Left lung (tissue), 10 donors: ENCODE results near the gene BAIAP2. TPM values are rescaled to one million over a fixed set of nuclear protein-coding genes. Genes with fewer than 3 reads are reported as not detected.

Source experiments
- ATAC-seq: fragments of 200-7000 bp; cut with Tn5 transposase; one replicate; pipeline ENCODE4 v1.9.1; 2020; ENCODE audit warnings: moderate library complexity
- DNase-seq, 4 donors: peaks; one replicate each; pipeline ENCODE4 v3.0.0-alpha.2; 2013 to 2020
- H3K27ac ChIP-seq, 2 donors: fragments of 200-600 bp; sonication (generic) in 1 of 2; one replicate each; pipeline versions ENCODE4 v1.5.0 to v1.8.0; 2020 to 2021
- H3K27me3 ChIP-seq, 2 donors: fragments of 200-600 bp; sonication (generic) in 1 of 2; one replicate each; pipeline versions ENCODE4 v1.5.0 to v1.8.0; 2020 to 2021
- H3K36me3 ChIP-seq, 2 donors: fragments of 200-600 bp; sonication (generic) in 1 of 2; one replicate each; pipeline versions ENCODE4 v1.5.0 to v1.8.0; 2020 to 2021
- H3K4me1 ChIP-seq, 2 donors: fragments of 200-600 bp; one replicate each; pipeline ENCODE4 v1.8.0; 2021
- H3K4me3 ChIP-seq, 2 donors: fragments of 200-600 bp; sonication (generic) in 1 of 2; one replicate each; pipeline versions ENCODE4 v1.5.0 to v1.8.0; 2020 to 2021; ENCODE audit warnings: mild to moderate bottlenecking in 1 of 2
- H3K9me3 ChIP-seq, 2 donors: fragments of 200-600 bp; sonication (generic) in 1 of 2; one replicate each; pipeline versions ENCODE4 v1.5.0 to v1.8.0; 2020 to 2021
- intact Hi-C, 2 donors: fragments of 100-400 bp; cut with DNase I; formaldehyde crosslinking; loops; one replicate each; pipeline versions ENCODE4 v1.11.2 to v1.14.2; 2022
- polyA plus RNA-seq, 6 donors: library from polyadenylated mRNA; unstranded; fragments of 120-200 nt; gene quantifications; one replicate each; pipeline ENCODE4 v1.2.1, GENCODE V29; 2013; ENCODE audit not compliant: insufficient read length in 6 of 6
- total RNA-seq, 2 donors: library from RNA; stranded (reverse); fragmentation: NEBNext Ultra II Directional; extraction: Animal tissue kit (Norgen Biotek cat#: 25700); gene quantifications; one replicate each; pipeline ENCODE4 v1.2.1, GENCODE V29; 2021
- TF ChIP-seq, protein P1 (sequence below), 2 donors: fragments of 200-600 bp; sonication (generic) in 1 of 2; IDR thresholded peaks; one replicate each; pipeline versions ENCODE4 v1.5.0 to v1.8.0; 2021; ENCODE audit warnings: antibody characterized with exemption in 2 of 2
- donor health status: DM: no; HTN: yes; CAD: no.
- donor health status: DM: no; HTN: no; CAD: no.

The BAIAP2 gene
- total and polyA plus RNA-seq, 8 donors = 40.9 to 135 (median 52.6) TPM

DNA sequence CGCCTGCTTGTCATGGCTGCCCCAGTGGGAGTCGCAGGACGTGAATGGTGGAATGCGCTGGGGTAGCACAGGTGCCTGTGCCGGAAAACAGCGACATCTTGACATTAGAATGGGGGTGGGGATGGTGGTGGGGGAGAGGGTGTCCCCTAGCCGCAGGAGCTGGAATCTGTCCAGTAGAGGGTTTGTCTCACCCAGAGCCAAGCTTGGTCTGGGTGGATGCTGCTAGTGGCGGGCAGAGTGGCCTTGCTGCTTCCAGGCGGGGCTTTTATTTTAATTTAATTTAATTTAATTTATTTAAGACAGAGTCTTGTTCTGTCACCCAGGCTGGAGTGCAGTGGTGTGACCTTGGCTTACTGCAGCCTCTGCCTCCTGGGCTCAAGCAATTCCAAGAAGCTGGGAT, 7.7 kb downstream of the BAIAP2 start:
- H3K4me3 ChIP-seq = no peak overlapping the region
- ATAC-seq (no peak), DNase-seq (no peak)
- TF ChIP-seq, protein P1, sequence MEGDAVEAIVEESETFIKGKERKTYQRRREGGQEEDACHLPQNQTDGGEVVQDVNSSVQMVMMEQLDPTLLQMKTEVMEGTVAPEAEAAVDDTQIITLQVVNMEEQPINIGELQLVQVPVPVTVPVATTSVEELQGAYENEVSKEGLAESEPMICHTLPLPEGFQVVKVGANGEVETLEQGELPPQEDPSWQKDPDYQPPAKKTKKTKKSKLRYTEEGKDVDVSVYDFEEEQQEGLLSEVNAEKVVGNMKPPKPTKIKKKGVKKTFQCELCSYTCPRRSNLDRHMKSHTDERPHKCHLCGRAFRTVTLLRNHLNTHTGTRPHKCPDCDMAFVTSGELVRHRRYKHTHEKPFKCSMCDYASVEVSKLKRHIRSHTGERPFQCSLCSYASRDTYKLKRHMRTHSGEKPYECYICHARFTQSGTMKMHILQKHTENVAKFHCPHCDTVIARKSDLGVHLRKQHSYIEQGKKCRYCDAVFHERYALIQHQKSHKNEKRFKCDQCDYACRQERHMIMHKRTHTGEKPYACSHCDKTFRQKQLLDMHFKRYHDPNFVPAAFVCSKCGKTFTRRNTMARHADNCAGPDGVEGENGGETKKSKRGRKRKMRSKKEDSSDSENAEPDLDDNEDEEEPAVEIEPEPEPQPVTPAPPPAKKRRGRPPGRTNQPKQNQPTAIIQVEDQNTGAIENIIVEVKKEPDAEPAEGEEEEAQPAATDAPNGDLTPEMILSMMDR (IDR thresholded peaks at IDR 0.05) = no peak
- no peaks in the 10 kb centered on the region for H3K27me3 ChIP-seq
- H3K9me3 ChIP-seq = no peaks in the 10 kb centered on the region
- H3K4me1 ChIP-seq = peaks cover 54 to 92% of the 10 kb centered on the region in 2 donors
- peak overlapping the region; percentile 78 to 80 for H3K27ac ChIP-seq
- intact Hi-C loops = no loop called here
- no peaks in the 10 kb centered on the region for H3K36me3 ChIP-seq

DNA sequence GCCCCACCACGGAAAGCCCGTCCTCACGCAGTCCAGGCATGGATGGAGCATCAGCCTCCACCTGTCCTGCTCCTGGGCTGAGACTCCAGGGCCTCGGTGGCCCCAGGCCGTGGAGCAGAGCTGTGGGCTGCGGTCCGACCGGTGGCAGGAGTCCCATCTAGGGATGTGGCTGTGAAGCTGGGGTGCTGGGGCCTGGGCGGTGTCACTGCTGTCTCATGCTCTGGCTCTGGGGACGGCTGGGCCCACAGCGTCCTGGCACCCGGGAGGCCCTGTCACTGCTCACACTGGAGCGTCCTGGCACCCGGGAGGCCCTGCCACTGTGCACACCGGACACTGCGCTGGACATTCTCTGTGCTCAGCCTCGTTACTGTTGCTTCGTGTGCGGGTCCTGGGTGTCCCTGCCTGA, 8.4 kb downstream of the BAIAP2 start:
- DNase-seq (peak in 1 of 4 donors; percentile 79), ATAC-seq (no peak)
- peak overlapping the region; percentile 78 to 80 for H3K27ac ChIP-seq
- no peaks in the 10 kb centered on the region for H3K27me3 ChIP-seq
- intact Hi-C loops = no loop called here
- no peak overlapping the region for H3K4me3 ChIP-seq
- TF ChIP-seq, protein P1 (IDR thresholded peaks at IDR 0.05) = no peak
- H3K4me1 ChIP-seq = peaks cover 48 to 90% of the 10 kb centered on the region in 2 donors
- no peaks in the 10 kb centered on the region for H3K36me3 ChIP-seq
- no peaks in the 10 kb centered on the region for H3K9me3 ChIP-seq

DNA sequence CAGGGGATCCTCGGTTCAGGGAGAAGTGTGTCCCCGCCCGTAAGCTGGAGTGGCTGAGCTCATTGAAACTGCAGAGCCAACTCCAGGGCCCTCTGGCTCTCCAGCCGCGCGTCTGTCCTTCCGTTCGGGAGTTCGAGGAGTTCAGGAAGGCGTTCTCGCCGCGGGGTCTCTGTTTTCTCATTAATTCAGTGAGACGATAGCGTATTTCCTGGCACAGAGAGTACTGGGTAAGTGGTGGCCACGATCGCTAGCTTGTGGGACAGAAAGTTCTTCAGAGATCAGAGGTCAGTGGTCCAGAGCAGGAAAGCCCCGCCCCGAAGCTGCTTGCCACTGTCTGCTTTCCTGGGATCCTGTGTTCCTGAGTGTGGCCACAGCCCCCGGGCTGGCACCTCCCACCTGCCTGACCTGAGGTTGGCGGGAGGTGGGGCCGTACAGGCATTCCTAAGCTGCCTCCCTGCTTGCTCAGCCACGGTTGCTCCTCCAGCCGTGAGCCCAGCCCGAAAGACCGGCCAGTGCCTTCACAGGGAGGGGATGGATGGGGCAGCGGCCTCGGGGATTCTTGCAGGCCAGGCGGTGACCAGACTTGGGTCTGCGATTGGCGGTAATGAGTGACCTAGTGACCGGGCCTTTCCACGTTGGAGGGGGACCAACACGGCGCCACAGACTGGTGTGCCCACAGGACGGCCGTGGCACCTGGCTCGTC, 8.9 kb downstream of the BAIAP2 start:
- no peaks in the 10 kb centered on the region for H3K9me3 ChIP-seq
- no peaks in the 10 kb centered on the region for H3K27me3 ChIP-seq
- ATAC-seq (peak; percentile 85), DNase-seq (peak in 2 of 4 donors; percentile 78 to 92)
- intact Hi-C loops = no loop called here
- H3K27ac ChIP-seq = peak overlapping the region; percentile 78 to 80
- peaks cover 46 to 90% of the 10 kb centered on the region in 2 donors for H3K4me1 ChIP-seq
- TF ChIP-seq, protein P1 (IDR thresholded peaks at IDR 0.05) = no peak
- no peak overlapping the region for H3K4me3 ChIP-seq
- H3K36me3 ChIP-seq = no peaks in the 10 kb centered on the region

DNA sequence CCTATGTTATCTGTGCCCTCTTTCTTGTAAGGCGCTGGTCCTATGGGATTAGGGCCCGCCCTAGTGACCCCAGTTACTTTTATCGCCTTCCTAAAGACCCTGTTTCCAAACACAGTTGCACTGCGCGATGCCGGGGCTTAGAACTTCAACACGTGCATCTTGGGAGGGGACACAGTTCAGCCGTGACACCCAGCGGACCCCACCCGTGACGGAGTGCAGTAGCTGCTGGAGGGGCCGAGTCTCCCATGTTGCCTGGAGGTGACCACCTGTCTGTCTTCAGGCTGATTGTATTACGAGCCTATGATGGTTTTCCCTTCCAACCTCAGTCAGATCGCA, 9.4 kb downstream of the BAIAP2 start:
- intact Hi-C loops = no loop called here
- DNase-seq (no peak), ATAC-seq (no peak)
- Histone ChIP-seq H3K36me3 (no peaks in the 10 kb centered on the region), H3K4me1 (peaks cover 50 to 90% of the 10 kb centered on the region in 2 donors), H3K4me3 (no peak overlapping the region), H3K27me3 (no peaks in the 10 kb centered on the region), H3K27ac (peak overlapping the region; percentile 78 to 80), H3K9me3 (no peaks in the 10 kb centered on the region)
- TF ChIP-seq, protein P1 (IDR thresholded peaks at IDR 0.05) = no peak

DNA sequence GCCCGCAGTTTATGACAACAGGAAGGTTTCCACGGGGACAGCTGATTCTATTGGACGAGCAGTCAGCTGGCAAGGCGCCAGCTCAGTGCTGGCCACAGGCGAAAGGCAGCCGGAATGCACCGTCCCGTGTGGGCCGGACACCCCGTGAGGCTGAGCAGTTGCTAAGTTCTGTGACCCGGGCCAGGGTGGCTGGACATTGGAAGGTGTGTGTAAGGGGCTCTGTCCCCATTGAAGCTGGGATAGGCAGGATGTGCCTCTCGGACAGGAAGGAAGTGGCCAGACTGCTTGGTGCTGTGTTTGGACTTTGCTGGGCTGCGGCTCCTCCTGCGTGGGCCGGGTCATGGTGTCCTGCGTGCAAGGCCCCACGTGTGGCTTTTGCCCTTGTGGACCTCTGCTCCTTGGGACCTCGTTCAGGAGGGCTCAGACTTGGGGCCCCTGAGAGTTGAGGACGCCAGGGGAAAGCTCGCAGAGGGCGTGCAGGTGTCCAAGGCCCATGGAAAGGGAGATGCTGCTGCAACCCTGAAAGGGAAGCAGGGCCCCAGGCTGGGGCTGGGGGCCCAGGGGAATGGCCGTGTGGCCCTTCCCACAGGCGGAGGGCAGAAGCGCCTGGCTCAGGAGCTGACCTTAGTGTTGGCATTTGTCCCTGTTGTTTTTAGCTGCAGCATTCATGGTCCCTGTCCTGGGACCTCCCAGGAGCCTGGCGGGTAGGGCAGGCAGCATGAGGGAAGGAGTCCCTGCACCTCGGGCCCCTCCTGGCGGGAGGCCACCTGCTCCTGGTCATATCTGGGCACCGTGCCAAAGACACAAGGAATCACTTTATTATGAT, 10.0 kb downstream of the BAIAP2 start:
- DNase-seq (peak; percentile 68 to 93 (median 79)), ATAC-seq (peak; percentile 11)
- Histone ChIP-seq H3K4me1 (peaks cover 51 to 90% of the 10 kb centered on the region in 2 donors), H3K27me3 (no peaks in the 10 kb centered on the region), H3K4me3 (no peak overlapping the region), H3K27ac (peak overlapping the region; percentile 78 to 80), H3K36me3 (no peaks in the 10 kb centered on the region), H3K9me3 (no peaks in the 10 kb centered on the region)
- TF ChIP-seq, protein P1 (IDR thresholded peaks at IDR 0.05) = no peak
- intact Hi-C loops = no loop called here
